K562 (cell line): ENCODE results near the gene RGR. TPM values are rescaled to one million over a fixed set of nuclear protein-coding genes. Genes with fewer than 3 reads are reported as not detected.

Experiments used
- ATAC-seq: fragments of 200-7000 bp; cut with Tn5 transposase; 3 replicates; pipeline ENCODE4 v1.9.1; 2020; ENCODE audit warnings: moderate library complexity
- BruUV-seq: library from RNA; stranded (reverse); fragments of 400-500 nt; replicated peaks from 2 replicates; lab custom pipeline; 2021; lab: Mats Ljungman, UMichigan
- CTCF ChIA-PET: fragments of 300-600 bp; formaldehyde crosslinking; extraction: SDS; loops from one replicate; lab custom pipeline; 2021; ENCODE audit warnings: low intra/inter-chr PET ratio; lab: Yijun Ruan, JAX
- POLR2A ChIA-PET: fragments of 300-600, 350-650 bp; sonication (Branson Sonifier 250); formaldehyde crosslinking; extraction: SDS; loops from one replicate; lab custom pipeline; 2021; ENCODE audit warnings: antibody characterized with exemption, inconsistent platforms; lab: Yijun Ruan, JAX
- DNase-seq, 4 experiments: peaks; one replicate each; pipeline versions ENCODE4 v3.0.0 to v3.0.0-alpha.2; 2011 to 2018; ENCODE audit warnings: low spot score in 3 of 4, mixed read lengths in 3 of 4; ENCODE audit errors: extremely low read depth in 1 of 4
- FAIRE-seq: peaks from 2 replicates; lab custom pipeline; 2011; peaks lifted over from hg19 to GRCh38; lab: Jason Lieb, UNC
- H2AFZ ChIP-seq: 2 replicates; pipeline ENCODE4 v1.6.0; 2011; ENCODE audit warnings: low read depth, low read length, control low read depth, inconsistent platforms
- H3K27ac ChIP-seq: fragments of 200-600 bp; 3 replicates; pipeline ENCODE4 v1.8.0; 2011; ENCODE audit warnings: low read depth, mild to moderate bottlenecking, control low read depth, inconsistent platforms, low read length, moderate library complexity, mixed read lengths; ENCODE audit errors: extremely low read depth
- H3K27me3 ChIP-seq, 2 experiments: fragments of 300-600 bp in 1 of 2; 2 replicates in 1 of 2; 3 replicates in 1 of 2; pipeline versions ENCODE4 v1.6.0 to v1.8.0; 2011; ENCODE audit warnings: inconsistent platforms in 2 of 2, low read length in 2 of 2, mild to moderate bottlenecking in 1 of 2, mixed read lengths in 1 of 2, moderate library complexity in 1 of 2; ENCODE audit not compliant: control insufficient read depth in 2 of 2, insufficient read depth in 2 of 2
- H3K36me3 ChIP-seq: fragments of 300-600 bp; 3 replicates; pipeline ENCODE4 v1.8.0; 2011; ENCODE audit warnings: mild to moderate bottlenecking, low read length, inconsistent platforms; ENCODE audit not compliant: control insufficient read depth, insufficient read depth
- H3K4me1 ChIP-seq, 2 experiments: fragments of 200-600 bp in 1 of 2; replicated peaks in 1 of 2; 2 replicates in 1 of 2; 3 replicates in 1 of 2; pipeline versions ENCODE4 v1.5.1 to v1.8.0; 2011; ENCODE audit warnings: inconsistent platforms in 2 of 2, low read length in 2 of 2, mild to moderate bottlenecking in 1 of 2, mixed read lengths in 1 of 2, moderate library complexity in 1 of 2; ENCODE audit not compliant: control insufficient read depth in 2 of 2, insufficient read depth in 2 of 2
- H3K4me2 ChIP-seq: 2 replicates; pipeline ENCODE4 v1.6.1; 2011; ENCODE audit warnings: low read length, control low read depth, inconsistent platforms, mixed read lengths; ENCODE audit not compliant: insufficient read depth
- H3K4me3 ChIP-seq: fragments of 200-600 bp; sonication (generic), shearing (Covaris generic); 2 replicates; pipeline ENCODE4 v1.5.1; 2016; ENCODE audit warnings: control low read depth, inconsistent platforms
- H3K79me2 ChIP-seq: fragments of 200-600 bp; 3 replicates; pipeline ENCODE4 v1.8.0; 2011; ENCODE audit warnings: low read length, inconsistent platforms; ENCODE audit not compliant: control insufficient read depth, insufficient read depth
- H3K9ac ChIP-seq, 2 experiments: 2 replicates each; pipeline versions ENCODE4 v1.6.0 to v1.6.1; 2011; ENCODE audit warnings: low read depth in 2 of 2, low read length in 2 of 2, control low read depth in 1 of 2, inconsistent platforms in 1 of 2, mild to moderate bottlenecking in 1 of 2, mixed read lengths in 1 of 2; ENCODE audit not compliant: insufficient read depth in 1 of 2
- H3K9me1 ChIP-seq: one replicate; pipeline ENCODE4 v1.6.0; 2011; ENCODE audit warnings: inconsistent platforms, mild to moderate bottlenecking, low read length, moderate library complexity; ENCODE audit not compliant: control insufficient read depth, insufficient read depth
- H3K9me3 ChIP-seq: replicated peaks from 2 replicates; pipeline ENCODE4 v1.5.1; 2011; ENCODE audit warnings: low read depth, low read length, inconsistent platforms; ENCODE audit not compliant: control insufficient read depth, insufficient read depth
- H4K20me1 ChIP-seq: replicated peaks from 2 replicates; pipeline ENCODE4 v1.6.1; 2011; ENCODE audit warnings: low read length, inconsistent platforms, mixed read lengths; ENCODE audit not compliant: control insufficient read depth, insufficient read depth
- FOXJ3 ChIP-seq: sonication (generic); formaldehyde crosslinking; IDR thresholded peaks from 2 replicates; pipeline ENCODE4 v1.4.0; 2020; ENCODE audit warnings: mild to moderate bottlenecking, missing genetic modification reagents
- MCM2 ChIP-seq: fragments of 450-650 bp; IDR thresholded peaks from 2 replicates; pipeline ENCODE4 v1.6.1; 2017; ENCODE audit warnings: low read depth, mild to moderate bottlenecking
- MCM5 ChIP-seq: fragments of 450-650 bp; IDR thresholded peaks from 2 replicates; pipeline ENCODE4 v1.6.1; 2016; ENCODE audit warnings: low read depth
- PRPF4 ChIP-seq: fragments of 200-400 bp; formaldehyde crosslinking; IDR thresholded peaks from one replicate; pipeline ENCODE4 v1.6.1; 2017; ENCODE audit warnings: low read length, low read depth, mild to moderate bottlenecking; ENCODE audit not compliant: insufficient read depth, poor library complexity, severe bottlenecking
- ZNF592 ChIP-seq: fragments of 450-650 bp; IDR thresholded peaks from 2 replicates; pipeline ENCODE4 v1.6.1; 2017; ENCODE audit warnings: antibody characterized with exemption, mild to moderate bottlenecking
- ZNF696 ChIP-seq: fragments of 250-450 bp; sonication (Bioruptor Pico); conservative IDR thresholded peaks from 2 replicates; pipeline ENCODE4 v1.4.0; 2020; ENCODE audit warnings: mild to moderate bottlenecking, moderate library complexity
- ZSCAN29 ChIP-seq: fragments of 450-650 bp; IDR thresholded peaks from 2 replicates; pipeline ENCODE4 v1.6.1; 2017
- WGBS: fragments of 100-300 bp; shearing (Covaris generic); methylation state at CpG from one replicate; pipeline ENCODE4 v1.1.6; 2016; ENCODE audit warnings: low coverage, mixed read lengths; ENCODE audit not compliant: insufficient coverage; ENCODE audit errors: missing lambda C conversion rate; 5-methylcytosine and 5-hydroxymethylcytosine counted together
- in situ Hi-C: fragments of 300-500 bp; cut with MboI; formaldehyde crosslinking; loops from 4 replicates; pipeline ENCODE4 v1.15.0; 2018; ENCODE audit warnings: inconsistent platforms, mixed read lengths
- intact Hi-C: fragments of 100-400 bp; cut with micrococcal nuclease; formaldehyde crosslinking; loops from 2 replicates; pipeline ENCODE4 v1.14.2; 2022
- polyA plus RNA-seq, 8 experiments: library from polyadenylated mRNA; depleted of rRNA in 4 of 8; stranded (reverse) in 5 of 8; unstranded in 3 of 8; fragments of >200 nt; fragmentation: Nextera tagmentation in 2 of 8; fragmentation: Illumina TruSeq in 1 of 8; extraction: Ambion mirVana in 2 of 8; extraction: Trizol in 1 of 8; gene quantifications; 2 replicates each; pipeline versions ENCODE4 v1.2.1 to v1.2.3, GENCODE V29; 2011 to 2014; ENCODE audit warnings: inconsistent platforms in 1 of 8, missing spikeins in 1 of 8
- total RNA-seq, 7 experiments: library from RNA; depleted of rRNA in 6 of 7; stranded (reverse); fragments of >200 nt in 6 of 7; fragmentation: Illumina TruSeq in 2 of 7; extraction: Trizol in 2 of 7; gene quantifications; 2 replicates each; pipeline versions ENCODE4 v1.2.1 to v1.2.3, GENCODE V29; 2011 to 2021; ENCODE audit warnings: low replicate concordance in 1 of 7

The RGR gene
- total and polyA plus RNA-seq, 9 of the 15 experiments (the other 6 are each of a cell fraction or from before 2014, with no cell fraction given), result not detected

GRCh38 chr10:84288151-84288550 lies 43.3 kb downstream of the RGR start:
- no peaks in the 10 kb centered on the region for H3K9me3 ChIP-seq
- intact Hi-C loops, result no loop called here
- no peaks in the 10 kb centered on the region for H3K79me2 ChIP-seq
- H3K27ac ChIP-seq, result no peak overlapping the region
- no peak overlapping the region for H3K9ac ChIP-seq
- CTCF ChIA-PET, result no interaction called here
- no peak overlapping the region for H3K4me2 ChIP-seq
- no peak overlapping the region for H3K4me3 ChIP-seq
- WGBS, result 4% methylated on average over 1 of the region's 1 CpG
- no TSS peak for BruUV-seq
- TF ChIP-seq ZNF696 (CRISPR knock-in tag) (no peak), ZNF592 (no peak), MCM2 (no peak), PRPF4 (no peak), MCM5 (no peak), ZSCAN29 (no peak), FOXJ3 (0 out of 2 replicates have a peak, but pooled peaks have one; percentile 26)
- no peaks in the 10 kb centered on the region for H3K27me3 ChIP-seq
- in situ Hi-C loops, result no loop called here
- DNase-seq (no peak), ATAC-seq (no peak), FAIRE-seq (no peak)
- H2AFZ ChIP-seq, result no peak overlapping the region
- H3K36me3 ChIP-seq, result no peaks in the 10 kb centered on the region
- POLR2A ChIA-PET, result no interaction called here
- H4K20me1 ChIP-seq, result no peaks in the 10 kb centered on the region
- H3K4me1 ChIP-seq, result peaks cover under 1 to 1% of the 10 kb centered on the region in 2 experiments; a peak in 4 of 5 replicates
- peaks cover under 1% of the 10 kb centered on the region for H3K9me1 ChIP-seq
